Chondrocyte (in vitro differentiated cells): ENCODE measurements around the gene GLCCI1. TPM values are rescaled to one million over a fixed set of nuclear protein-coding genes. Genes with fewer than 3 reads are reported as not detected.

ENCODE experiments used
- DNase-seq: peaks from one replicate; pipeline ENCODE4 v3.0.0; 2021; ENCODE audit warnings: mixed read lengths, low spot score
- H3K27ac Mint-ChIP-seq: one replicate; pipeline ENCODE4 v1.8.0; 2021; ENCODE audit warnings: mild to moderate bottlenecking, moderate library complexity, mixed read lengths; ENCODE audit not compliant: unreplicated experiment
- H3K27me3 Mint-ChIP-seq: 2 replicates; pipeline ENCODE4 v1.8.0; 2021; ENCODE audit warnings: low read depth, mixed read lengths
- H3K36me3 Mint-ChIP-seq: 2 replicates; pipeline ENCODE4 v1.8.0; 2021; ENCODE audit warnings: low read depth, mixed read lengths
- H3K4me1 Mint-ChIP-seq: 2 replicates; pipeline ENCODE4 v1.8.0; 2021; ENCODE audit warnings: low read depth, mild to moderate bottlenecking, mixed read lengths
- H3K4me3 Mint-ChIP-seq: one replicate; pipeline ENCODE4 v1.8.0; 2021; ENCODE audit warnings: mild to moderate bottlenecking, moderate library complexity, mixed read lengths; ENCODE audit not compliant: unreplicated experiment
- H3K9me3 Mint-ChIP-seq: 2 replicates; pipeline ENCODE4 v1.8.0; 2021; ENCODE audit warnings: low read depth, mixed read lengths
- CTCF ChIP-seq: fragments of 200-600 bp; sonication (generic); IDR thresholded peaks from 2 replicates; pipeline ENCODE4 v1.5.0; 2021; ENCODE audit warnings: antibody characterized with exemption, mild to moderate bottlenecking, moderate library complexity
- total RNA-seq: library from RNA; stranded (reverse); gene quantifications from 3 replicates; pipeline ENCODE4 v1.2.1, GENCODE V29; 2021

The GLCCI1 gene
- total RNA-seq, 1 donor from 2014 or later = 10.2 TPM

DNA sequence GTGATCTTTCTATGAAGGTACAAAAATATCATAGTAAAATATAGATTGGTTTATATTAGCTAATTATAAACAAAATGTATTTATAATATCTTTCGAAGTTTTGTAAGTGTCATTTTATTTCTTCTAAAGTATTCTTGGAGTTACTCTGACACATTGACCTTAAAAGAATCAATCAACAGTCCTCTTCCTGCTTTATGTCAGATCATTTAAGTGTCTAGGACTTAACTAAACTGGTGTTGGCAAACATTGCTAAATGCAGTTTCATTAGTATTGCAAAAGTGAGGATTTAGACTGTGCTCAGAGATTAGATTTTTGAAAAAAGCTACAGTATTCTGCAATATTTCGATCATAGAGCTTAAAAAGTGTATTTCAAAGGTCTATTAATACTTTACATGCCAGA lies 10.3 kb downstream of the GLCCI1 start:
- DNase-seq = no peak

DNA sequence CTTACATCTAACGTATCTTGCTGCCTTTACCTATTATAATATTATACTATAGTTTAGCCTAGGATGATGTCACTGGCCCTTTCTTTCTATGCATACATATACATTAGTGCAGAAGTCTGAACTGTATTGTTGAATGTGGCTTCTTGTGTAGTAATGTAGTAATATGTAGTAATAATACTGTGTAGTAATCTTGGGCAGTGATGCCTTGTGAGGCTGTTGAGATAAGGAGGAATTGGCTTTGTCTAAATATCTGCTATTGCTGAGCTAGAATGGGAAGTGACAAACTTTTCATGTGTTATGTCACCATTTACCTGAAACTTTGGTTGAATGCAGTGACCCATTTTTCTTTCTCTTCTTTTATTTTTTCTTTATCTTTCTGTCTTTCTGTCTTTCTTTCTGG lies 11.0 kb downstream of the GLCCI1 start:
- peaks cover 23% of the 10 kb centered on the region for H3K4me1 Mint-ChIP-seq
- no peak for TF ChIP-seq CTCF
- H3K27ac Mint-ChIP-seq = peak overlapping the region; percentile 19

More for the DNA sequence above, 10.3 kb downstream of the GLCCI1 start:
- TF ChIP-seq CTCF = no peak
- peak overlapping the region; percentile 51 for H3K27ac Mint-ChIP-seq
- H3K4me3 Mint-ChIP-seq = no peak overlapping the region
- no peaks in the 10 kb centered on the region for H3K9me3 Mint-ChIP-seq
- peaks cover 17% of the 10 kb centered on the region for H3K4me1 Mint-ChIP-seq
- H3K36me3 Mint-ChIP-seq = no peaks in the 10 kb centered on the region
- no peaks in the 10 kb centered on the region for H3K27me3 Mint-ChIP-seq

GRCh38 chr7:7980134-7980533 lies 11.5 kb downstream of the GLCCI1 start:
- H3K9me3 Mint-ChIP-seq = no peaks in the 10 kb centered on the region
- H3K27ac Mint-ChIP-seq = no peak overlapping the region
- TF ChIP-seq CTCF = no peak
- no peak overlapping the region for H3K4me3 Mint-ChIP-seq
- H3K27me3 Mint-ChIP-seq = no peaks in the 10 kb centered on the region
- no peaks in the 10 kb centered on the region for H3K36me3 Mint-ChIP-seq
- no peak for DNase-seq
- H3K4me1 Mint-ChIP-seq = peaks cover 29% of the 10 kb centered on the region

More for the DNA sequence above, 11.0 kb downstream of the GLCCI1 start:
- Mint-ChIP-seq H3K4me3 (no peak overlapping the region), H3K36me3 (no peaks in the 10 kb centered on the region), H3K9me3 (no peaks in the 10 kb centered on the region), H3K27me3 (no peaks in the 10 kb centered on the region)
- no peak for DNase-seq

DNA sequence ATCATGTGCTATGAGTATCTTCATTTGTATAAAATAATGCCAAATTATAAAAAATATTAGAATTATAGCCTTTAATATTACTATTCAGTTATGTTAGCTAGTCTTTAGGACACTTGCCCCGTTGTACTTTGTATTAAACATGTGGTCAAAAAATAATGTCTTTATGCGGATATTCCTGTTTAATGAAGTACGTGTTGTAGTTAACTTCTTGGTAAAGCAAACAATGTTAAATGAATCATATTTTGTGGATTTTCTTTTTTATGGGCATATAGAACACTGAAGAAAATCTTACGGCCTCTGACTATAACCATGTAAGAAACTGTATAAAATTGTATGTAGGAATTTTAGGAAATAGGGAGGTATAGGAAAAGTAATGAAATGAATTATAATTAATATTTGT lies 14.3 kb downstream of the GLCCI1 start:
- H3K27me3 Mint-ChIP-seq = no peaks in the 10 kb centered on the region
- no peaks in the 10 kb centered on the region for H3K9me3 Mint-ChIP-seq
- TF ChIP-seq CTCF = no peak
- H3K36me3 Mint-ChIP-seq = no peaks in the 10 kb centered on the region
- H3K27ac Mint-ChIP-seq = no peak overlapping the region
- no peak overlapping the region for H3K4me3 Mint-ChIP-seq
- peaks cover 27% of the 10 kb centered on the region for H3K4me1 Mint-ChIP-seq
- no peak for DNase-seq

GRCh38 chr7:7984424-7984823 lies 15.8 kb downstream of the GLCCI1 start:
- no peak for TF ChIP-seq CTCF
- Mint-ChIP-seq H3K27me3 (no peaks in the 10 kb centered on the region), H3K27ac (no peak overlapping the region), H3K36me3 (no peaks in the 10 kb centered on the region), H3K4me3 (no peak overlapping the region), H3K4me1 (peaks cover 24% of the 10 kb centered on the region), H3K9me3 (no peaks in the 10 kb centered on the region)
- DNase-seq = no peak
